Activated CD4-positive, alpha-beta T cell treated with anti-CD3 and anti-CD28 coated beads for 24 hours (primary cell): Measurements from ENCODE around the gene CFAP57.
"Not testable (repeated sequence)": the region's sequence is repeated elsewhere in the genome, so short reads cannot be mapped to it uniquely, and the experiment has no call there.

Source experiments
- DNase-seq, 2 donors: peaks; one replicate each; pipeline ENCODE4 v3.0.0-alpha.2; 2020; ENCODE audit warnings: low read depth in 2 of 2

The CFAP57 gene

GRCh38 chr1:43171876-43172526 is at the start of gene CFAP57, which contains the start of gene EBNA1BP2:
TSS of gene CFAP57 (plus strand) at chr1:43172330. CDS start at chr1:43172754, 424 bp downstream.
TSS of gene EBNA1BP2 (minus strand) at chr1:43172290. CDS start at chr1:43172118, 172 bp downstream.
- DNase-seq, result peak; percentile 80 to 81

GRCh38 chr1:43123031-43123430 is 49.1 kb upstream of the CFAP57 start:
- DNase-seq, result no peak

- no peak for DNase-seq
Observed at GRCh38 chr1:43128816-43129215, 43.3 kb upstream of the CFAP57 start.

- no peak for DNase-seq
Observed at GRCh38 chr1:43129426-43129825, 42.7 kb upstream of the CFAP57 start.

GRCh38 chr1:43134068-43134467 is 38.1 kb upstream of the CFAP57 start:
- no peak for DNase-seq

GRCh38 chr1:43134640-43135039 is 37.5 kb upstream of the CFAP57 start:
- DNase-seq, result no peak

GRCh38 chr1:43135857-43136781 is 36.0 kb upstream of the CFAP57 start:
- DNase-seq, result no peak

GRCh38 chr1:43137445-43138052 is 34.6 kb upstream of the CFAP57 start:
- no peak for DNase-seq

- DNase-seq, result not testable (repeated sequence)
Observed at GRCh38 chr1:43139295-43139694, 32.8 kb upstream of the CFAP57 start.

- no peak for DNase-seq
Observed at GRCh38 chr1:43140010-43140409, 32.1 kb upstream of the CFAP57 start.

GRCh38 chr1:43140583-43140982 is 31.5 kb upstream of the CFAP57 start:
- DNase-seq, result no peak

- no peak for DNase-seq
Observed at GRCh38 chr1:43143441-43143888, 28.7 kb upstream of the CFAP57 start.

GRCh38 chr1:43144237-43144636 is 27.9 kb upstream of the CFAP57 start:
- no peak for DNase-seq

- DNase-seq, result peak in 1 of 2 donors; percentile 26
Observed at GRCh38 chr1:43147625-43148327, 24.4 kb upstream of the CFAP57 start.

- no peak for DNase-seq
Observed at GRCh38 chr1:43149889-43150288, 22.2 kb upstream of the CFAP57 start.

- DNase-seq, result no peak
Observed at GRCh38 chr1:43152866-43153265, 19.3 kb upstream of the CFAP57 start.

- DNase-seq, result no peak
Observed at GRCh38 chr1:43153443-43153842, 18.7 kb upstream of the CFAP57 start.

- no peak for DNase-seq
Observed at GRCh38 chr1:43156026-43156425, 16.1 kb upstream of the CFAP57 start.

- no peak for DNase-seq
Observed at GRCh38 chr1:43165162-43165561, 7.0 kb upstream of the CFAP57 start.

- no peak for DNase-seq
Observed at GRCh38 chr1:43165765-43166164, 6.4 kb upstream of the CFAP57 start.

GRCh38 chr1:43171312-43171875 is 736 bp upstream of the CFAP57 start:
- DNase-seq, result no peak
